ENCODE results near the gene MIEN1.

GRCh38 chr17:39765175-39765574 is 34.8 kb upstream of the MIEN1 start:
- TF ChIP-seq GATA2 (IDR thresholded peaks at IDR 0.05; ENCODE audit: low read depth, low read length) (no peak), GATA3 (IDR thresholded peaks at IDR 0.05; ENCODE audit: low read depth, low read length) (no peak)
